ENCODE data around the gene NPNT. TPM values are rescaled to one million over a fixed set of nuclear protein-coding genes. Genes with fewer than 3 reads are reported as not detected.
A peak's percentile ranks its signal among the peaks of the same experiment; 100 is the strongest.

The NPNT gene
- total RNA-seq, 1 donor from 2014 or later: 11.0 TPM

- H3K36me3 ChIP-seq: no peaks in the 10 kb centered on the region
- H3K9me3 ChIP-seq: no peaks in the 10 kb centered on the region
- H3K27me3 ChIP-seq: no peaks in the 10 kb centered on the region
- H3K4me1 ChIP-seq: no peaks in the 10 kb centered on the region
- intact Hi-C loops (cut with DNase I): no loop called here
- DNase-seq (ENCODE audit: extremely low spot score in 2 of 2): no peak
- H3K4me3 ChIP-seq: no peak overlapping the region
- H3K27ac ChIP-seq: no peak overlapping the region
- no peak for TF ChIP-seq POLR2AphosphoS5 (IDR thresholded peaks at IDR 0.05; ENCODE audit: insufficient read depth in 1 of 2, low read depth in 1 of 2)
- TF ChIP-seq, protein P1, sequence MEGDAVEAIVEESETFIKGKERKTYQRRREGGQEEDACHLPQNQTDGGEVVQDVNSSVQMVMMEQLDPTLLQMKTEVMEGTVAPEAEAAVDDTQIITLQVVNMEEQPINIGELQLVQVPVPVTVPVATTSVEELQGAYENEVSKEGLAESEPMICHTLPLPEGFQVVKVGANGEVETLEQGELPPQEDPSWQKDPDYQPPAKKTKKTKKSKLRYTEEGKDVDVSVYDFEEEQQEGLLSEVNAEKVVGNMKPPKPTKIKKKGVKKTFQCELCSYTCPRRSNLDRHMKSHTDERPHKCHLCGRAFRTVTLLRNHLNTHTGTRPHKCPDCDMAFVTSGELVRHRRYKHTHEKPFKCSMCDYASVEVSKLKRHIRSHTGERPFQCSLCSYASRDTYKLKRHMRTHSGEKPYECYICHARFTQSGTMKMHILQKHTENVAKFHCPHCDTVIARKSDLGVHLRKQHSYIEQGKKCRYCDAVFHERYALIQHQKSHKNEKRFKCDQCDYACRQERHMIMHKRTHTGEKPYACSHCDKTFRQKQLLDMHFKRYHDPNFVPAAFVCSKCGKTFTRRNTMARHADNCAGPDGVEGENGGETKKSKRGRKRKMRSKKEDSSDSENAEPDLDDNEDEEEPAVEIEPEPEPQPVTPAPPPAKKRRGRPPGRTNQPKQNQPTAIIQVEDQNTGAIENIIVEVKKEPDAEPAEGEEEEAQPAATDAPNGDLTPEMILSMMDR (IDR thresholded peaks at IDR 0.05): no peak
- TF ChIP-seq POLR2A (IDR thresholded peaks at IDR 0.05): no peak
Observed at GRCh38 chr4:105976915-105977314, 81.6 kb downstream of the NPNT start.

GRCh38 chr4:105978684-105979296 is 83.5 kb downstream of the NPNT start:
- no peak for TF ChIP-seq POLR2A (IDR thresholded peaks at IDR 0.05)
- TF ChIP-seq POLR2AphosphoS5 (IDR thresholded peaks at IDR 0.05; ENCODE audit: insufficient read depth in 1 of 2, low read depth in 1 of 2): no peak
- TF ChIP-seq, protein P1 (IDR thresholded peaks at IDR 0.05): no peak
- intact Hi-C loops (cut with DNase I): no loop called here
- H3K27me3 ChIP-seq: no peaks in the 10 kb centered on the region
- no peaks in the 10 kb centered on the region for H3K9me3 ChIP-seq
- H3K27ac ChIP-seq: no peak overlapping the region
- no peak overlapping the region for H3K4me3 ChIP-seq
- H3K36me3 ChIP-seq: no peaks in the 10 kb centered on the region
- no peak for DNase-seq (ENCODE audit: extremely low spot score in 2 of 2)
- no peaks in the 10 kb centered on the region for H3K4me1 ChIP-seq

GRCh38 chr4:105979506-105979905 is 84.2 kb downstream of the NPNT start:
- H3K27ac ChIP-seq: no peak overlapping the region
- H3K27me3 ChIP-seq: no peaks in the 10 kb centered on the region
- no peak for TF ChIP-seq POLR2AphosphoS5 (IDR thresholded peaks at IDR 0.05; ENCODE audit: insufficient read depth in 1 of 2, low read depth in 1 of 2)
- no peak for TF ChIP-seq POLR2A (IDR thresholded peaks at IDR 0.05)
- TF ChIP-seq, protein P1 (IDR thresholded peaks at IDR 0.05): no peak
- H3K4me3 ChIP-seq: no peak overlapping the region
- H3K9me3 ChIP-seq: no peaks in the 10 kb centered on the region
- DNase-seq (ENCODE audit: extremely low spot score in 2 of 2): no peak
- no peaks in the 10 kb centered on the region for H3K4me1 ChIP-seq
- no peaks in the 10 kb centered on the region for H3K36me3 ChIP-seq
- intact Hi-C loops (cut with DNase I): no loop called here

GRCh38 chr4:105988671-105989070 is 93.4 kb downstream of the NPNT start:
- intact Hi-C loops (cut with DNase I): no loop called here
- H3K27ac ChIP-seq: no peak overlapping the region
- peaks cover 12% of the 10 kb centered on the region for H3K4me1 ChIP-seq
- H3K27me3 ChIP-seq: no peaks in the 10 kb centered on the region
- TF ChIP-seq, protein P1 (IDR thresholded peaks at IDR 0.05): no peak
- TF ChIP-seq POLR2AphosphoS5 (IDR thresholded peaks at IDR 0.05; ENCODE audit: insufficient read depth in 1 of 2, low read depth in 1 of 2) (no peak), POLR2A (IDR thresholded peaks at IDR 0.05) (no peak)
- DNase-seq (ENCODE audit: extremely low spot score in 2 of 2): no peak
- no peaks in the 10 kb centered on the region for H3K9me3 ChIP-seq
- no peak overlapping the region for H3K4me3 ChIP-seq
- H3K36me3 ChIP-seq: no peaks in the 10 kb centered on the region

DNA sequence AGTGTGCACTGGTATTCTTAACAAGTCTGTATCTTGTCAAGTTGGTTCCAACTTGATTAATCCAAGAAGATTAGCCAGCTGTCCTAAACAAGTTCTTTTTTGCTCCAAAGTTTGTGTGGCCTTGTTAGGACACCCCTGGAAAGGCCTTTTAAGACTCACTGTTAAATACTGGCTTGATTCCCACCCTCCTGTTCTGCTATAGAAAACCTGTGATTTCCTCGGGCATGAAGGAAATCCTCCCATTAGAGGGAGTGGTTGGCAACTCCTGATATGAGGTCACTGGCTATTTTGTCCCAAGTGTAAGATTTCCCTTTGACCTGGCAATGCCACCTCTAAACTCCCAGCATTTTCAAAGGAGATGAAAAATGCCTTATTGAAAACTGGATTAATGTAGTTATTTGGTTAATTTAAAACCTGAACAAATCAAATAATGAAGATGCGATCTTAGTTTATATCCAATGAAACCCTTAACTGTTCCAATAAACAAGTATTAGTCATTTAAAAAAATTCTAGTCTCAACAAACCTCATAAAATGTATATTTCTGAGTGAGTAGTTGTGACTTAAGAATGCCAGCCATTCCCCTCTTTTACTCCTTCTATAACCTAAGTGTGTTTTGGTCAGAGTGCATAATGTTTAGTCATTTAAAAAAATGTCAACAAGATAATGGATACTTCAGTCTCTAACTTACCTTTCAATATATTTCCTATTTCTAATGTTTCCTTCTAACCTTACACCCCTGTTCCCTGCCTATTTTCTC is 94.4 kb downstream of the NPNT start:
- intact Hi-C loops (cut with DNase I): no loop called here
- no peak for DNase-seq (ENCODE audit: extremely low spot score in 2 of 2)
- peak overlapping the region; percentile 57 for H3K27ac ChIP-seq
- no peaks in the 10 kb centered on the region for H3K9me3 ChIP-seq
- no peak overlapping the region for H3K4me3 ChIP-seq
- TF ChIP-seq POLR2AphosphoS5 (IDR thresholded peaks at IDR 0.05; ENCODE audit: insufficient read depth in 1 of 2, low read depth in 1 of 2): peak in 1 of 2 donors; percentile 66
- TF ChIP-seq, protein P1 (IDR thresholded peaks at IDR 0.05): no peak
- no peaks in the 10 kb centered on the region for H3K36me3 ChIP-seq
- no peaks in the 10 kb centered on the region for H3K27me3 ChIP-seq
- peaks cover 12% of the 10 kb centered on the region for H3K4me1 ChIP-seq

Measured in vagina (tissue), 2 donors.